ENCODE results near the gene DDX24. TPM values are rescaled to one million over a fixed set of nuclear protein-coding genes. Genes with fewer than 3 reads are reported as not detected.

The DDX24 gene
- total RNA-seq, 2 experiments from 2014 or later, result 81.5 to 172 TPM

DNA sequence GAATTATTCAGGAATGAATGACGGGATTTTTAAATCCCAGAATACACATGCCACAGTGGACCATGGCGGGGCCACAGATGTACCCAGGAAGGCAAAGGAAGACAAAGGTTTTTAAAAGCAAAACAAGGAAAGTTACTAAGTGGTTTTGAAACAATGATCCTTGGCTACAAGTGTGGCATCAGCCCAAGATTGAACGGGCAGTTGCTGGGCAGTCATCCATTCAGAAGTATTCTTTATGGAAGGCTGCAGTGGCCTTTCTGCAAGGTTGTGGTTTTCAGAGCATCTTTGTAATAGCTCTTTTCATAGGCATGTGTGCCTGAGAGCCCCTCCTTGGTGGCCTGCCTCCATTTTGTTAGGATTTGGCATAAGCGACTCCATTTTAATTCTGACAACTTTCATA lies 16.1 kb upstream of the DDX24 start:
- intact Hi-C loops (cut with micrococcal nuclease; ENCODE audit: unreplicated experiment), result no loop called here
- Histone ChIP-seq H3K4me3 (ENCODE audit: low read depth, low read length, poor library complexity, severe bottlenecking) (no peak overlapping the region), H3K79me2 (ENCODE audit: insufficient read depth, low read depth, low read length) (no peaks in the 10 kb centered on the region), H3K4me1 (ENCODE audit: insufficient read depth, low read length, poor library complexity, severe bottlenecking) (no peaks in the 10 kb centered on the region), H3K9me3 (ENCODE audit: low read length) (no peaks in the 10 kb centered on the region), H3K4me2 (ENCODE audit: low read length) (no peak overlapping the region), H2AFZ (ENCODE audit: low read length) (no peak overlapping the region), H3K36me3 (ENCODE audit: insufficient read depth, low read length) (peaks cover 5% of the 10 kb centered on the region; the same call in 1 of the 2 replicates), H4K20me1 (ENCODE audit: insufficient read depth, low read length) (no peaks in the 10 kb centered on the region), H3K27ac (ENCODE audit: low read depth, low read length, poor library complexity, severe bottlenecking) (no peak overlapping the region), H3K9me2 (ENCODE audit: insufficient read depth, low read length) (no peaks in the 10 kb centered on the region)
- ChIA-PET CTCF (ENCODE audit: unreplicated experiment) (no interaction called here), POLR2A (interaction anchor here (0.5 kb wide), 2 partner anchors 9 to 213 kb away, joined by 3 read pairs; no protein-coding TSS in a partner anchor)
- no peak for DNase-seq (ENCODE audit: low spot score)
- TF ChIP-seq EZH2phosphoT487 (IDR thresholded peaks at IDR 0.05; ENCODE audit: borderline replicate concordance, low read depth, low read length), result no peak
- BruUV-seq (replicated peaks), result no TSS peak

DNA sequence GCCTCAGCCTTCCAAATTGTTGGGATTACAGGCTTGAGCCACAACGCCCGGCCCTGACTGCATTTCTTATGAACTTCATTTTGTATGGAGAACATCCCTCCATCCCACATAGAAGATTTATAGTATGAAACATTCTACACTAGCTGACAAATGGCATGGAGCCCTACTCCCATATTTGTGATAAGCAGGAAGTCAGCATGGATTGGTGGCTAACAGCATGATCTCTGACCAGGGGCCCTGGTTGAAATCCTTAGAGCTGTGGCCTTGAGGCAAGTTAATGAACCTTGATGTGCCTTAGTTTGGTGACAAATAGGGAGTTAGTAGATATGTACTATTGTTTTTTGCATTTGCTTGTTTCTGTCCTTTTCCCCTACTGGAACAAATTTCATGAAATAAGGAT lies 12.4 kb upstream of the DDX24 start:
- H4K20me1 ChIP-seq (ENCODE audit: insufficient read depth, low read length), result no peaks in the 10 kb centered on the region
- H3K9me3 ChIP-seq (ENCODE audit: low read length), result 0 out of 2 replicates have a peak, but pooled peaks cover 3% of the 10 kb centered on the region
- BruUV-seq (replicated peaks), result no TSS peak
- H3K27ac ChIP-seq (ENCODE audit: low read depth, low read length, poor library complexity, severe bottlenecking), result no peak overlapping the region
- POLR2A ChIA-PET, result no interaction called here
- no peaks in the 10 kb centered on the region for H3K4me1 ChIP-seq (ENCODE audit: insufficient read depth, low read length, poor library complexity, severe bottlenecking)
- TF ChIP-seq, protein P1, sequence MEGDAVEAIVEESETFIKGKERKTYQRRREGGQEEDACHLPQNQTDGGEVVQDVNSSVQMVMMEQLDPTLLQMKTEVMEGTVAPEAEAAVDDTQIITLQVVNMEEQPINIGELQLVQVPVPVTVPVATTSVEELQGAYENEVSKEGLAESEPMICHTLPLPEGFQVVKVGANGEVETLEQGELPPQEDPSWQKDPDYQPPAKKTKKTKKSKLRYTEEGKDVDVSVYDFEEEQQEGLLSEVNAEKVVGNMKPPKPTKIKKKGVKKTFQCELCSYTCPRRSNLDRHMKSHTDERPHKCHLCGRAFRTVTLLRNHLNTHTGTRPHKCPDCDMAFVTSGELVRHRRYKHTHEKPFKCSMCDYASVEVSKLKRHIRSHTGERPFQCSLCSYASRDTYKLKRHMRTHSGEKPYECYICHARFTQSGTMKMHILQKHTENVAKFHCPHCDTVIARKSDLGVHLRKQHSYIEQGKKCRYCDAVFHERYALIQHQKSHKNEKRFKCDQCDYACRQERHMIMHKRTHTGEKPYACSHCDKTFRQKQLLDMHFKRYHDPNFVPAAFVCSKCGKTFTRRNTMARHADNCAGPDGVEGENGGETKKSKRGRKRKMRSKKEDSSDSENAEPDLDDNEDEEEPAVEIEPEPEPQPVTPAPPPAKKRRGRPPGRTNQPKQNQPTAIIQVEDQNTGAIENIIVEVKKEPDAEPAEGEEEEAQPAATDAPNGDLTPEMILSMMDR (conservative IDR thresholded peaks at IDR 0.05; ENCODE audit: low read length), result no peak
- TF ChIP-seq EZH2phosphoT487 (IDR thresholded peaks at IDR 0.05; ENCODE audit: borderline replicate concordance, low read depth, low read length), result no peak
- CTCF ChIA-PET (ENCODE audit: unreplicated experiment), result no interaction called here
- no peak overlapping the region for H3K4me2 ChIP-seq (ENCODE audit: low read length)
- H3K4me3 ChIP-seq (ENCODE audit: low read depth, low read length, poor library complexity, severe bottlenecking), result no peak overlapping the region
- H2AFZ ChIP-seq (ENCODE audit: low read length), result no peak overlapping the region
- no peak for DNase-seq (ENCODE audit: low spot score)
- intact Hi-C loops (cut with micrococcal nuclease; ENCODE audit: unreplicated experiment), result no loop called here
- H3K36me3 ChIP-seq (ENCODE audit: insufficient read depth, low read length), result peaks cover 5% of the 10 kb centered on the region; the same call in 1 of the 2 replicates
- no peaks in the 10 kb centered on the region for H3K79me2 ChIP-seq (ENCODE audit: insufficient read depth, low read depth, low read length)
- H3K9me2 ChIP-seq (ENCODE audit: insufficient read depth, low read length), result no peaks in the 10 kb centered on the region

DNA sequence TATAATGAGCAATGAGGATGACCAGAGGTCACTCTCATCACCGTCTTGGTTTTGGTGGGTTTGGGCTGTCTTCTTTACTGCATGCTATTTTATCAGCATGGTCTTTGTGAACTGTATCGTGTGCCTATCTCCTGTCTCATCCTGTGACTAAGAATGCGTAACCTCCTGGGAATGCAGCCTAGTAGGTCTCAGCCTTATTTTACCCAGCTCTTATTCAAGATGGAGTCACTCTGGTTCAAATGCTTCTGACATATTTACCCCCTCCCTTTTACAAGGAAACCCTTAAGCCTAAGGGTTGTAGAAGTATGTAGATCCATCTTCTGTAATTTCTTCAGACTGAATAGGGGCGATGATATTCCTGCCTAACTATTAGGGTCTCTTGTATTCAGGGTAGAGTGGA lies 8.5 kb upstream of the DDX24 start:
- DNase-seq (ENCODE audit: low spot score), result no peak
- no peak overlapping the region for H3K27ac ChIP-seq (ENCODE audit: low read depth, low read length, poor library complexity, severe bottlenecking)
- H3K9me3 ChIP-seq (ENCODE audit: low read length), result 0 out of 2 replicates have a peak, but pooled peaks cover 3% of the 10 kb centered on the region
- H3K4me2 ChIP-seq (ENCODE audit: low read length), result no peak overlapping the region
- H3K4me1 ChIP-seq (ENCODE audit: insufficient read depth, low read length, poor library complexity, severe bottlenecking), result no peaks in the 10 kb centered on the region
- no peak overlapping the region for H3K4me3 ChIP-seq (ENCODE audit: low read depth, low read length, poor library complexity, severe bottlenecking)
- POLR2A ChIA-PET, result interaction anchor here (0.6 to 1.0 kb wide), 3 partner anchors 9 to 91 kb away, joined by 3 to 4 read pairs (median 3); partner anchors contain the start of genes DDX24 and IFI27L1
- CTCF ChIA-PET (ENCODE audit: unreplicated experiment), result no interaction called here
- no peaks in the 10 kb centered on the region for H4K20me1 ChIP-seq (ENCODE audit: insufficient read depth, low read length)
- TF ChIP-seq EZH2phosphoT487 (IDR thresholded peaks at IDR 0.05; ENCODE audit: borderline replicate concordance, low read depth, low read length), result no peak
- TF ChIP-seq, protein P1 (conservative IDR thresholded peaks at IDR 0.05; ENCODE audit: low read length), result no peak
- H3K36me3 ChIP-seq (ENCODE audit: insufficient read depth, low read length), result peaks cover 6% of the 10 kb centered on the region; the same call in 1 of the 2 replicates
- H3K9me2 ChIP-seq (ENCODE audit: insufficient read depth, low read length), result no peaks in the 10 kb centered on the region
- no peaks in the 10 kb centered on the region for H3K79me2 ChIP-seq (ENCODE audit: insufficient read depth, low read depth, low read length)
- no peak overlapping the region for H2AFZ ChIP-seq (ENCODE audit: low read length)
- no TSS peak for BruUV-seq (replicated peaks)
- intact Hi-C loops (cut with micrococcal nuclease; ENCODE audit: unreplicated experiment), result no loop called here

Measured in OCI-LY7 (cell line).